ENCODE results near the gene ANKRD44.

Gene ANKRD44

DNA sequence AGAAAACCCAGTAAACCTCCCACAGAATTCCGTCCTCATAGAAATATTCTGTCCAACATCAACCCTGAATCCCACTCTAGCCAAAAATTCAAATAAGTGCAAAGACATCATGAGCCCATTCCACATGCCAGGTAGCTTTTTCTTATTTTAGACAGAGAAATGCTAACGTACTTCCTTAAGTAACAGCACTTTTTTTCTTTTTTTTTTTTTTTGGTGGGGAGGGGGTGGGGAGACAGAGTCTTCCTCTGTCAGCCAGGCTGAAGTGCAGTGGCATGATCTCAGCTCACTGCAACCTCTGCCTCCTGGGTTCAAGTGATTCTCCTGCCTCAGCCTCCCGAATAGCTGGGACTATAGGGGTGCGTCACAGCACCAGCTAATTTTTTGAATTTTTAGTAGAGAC lies 45.5 kb downstream of the ANKRD44 start:
- no peak for DNase-seq (ENCODE audit: extremely low read depth in 1 of 2, low read depth in 1 of 2)

DNA sequence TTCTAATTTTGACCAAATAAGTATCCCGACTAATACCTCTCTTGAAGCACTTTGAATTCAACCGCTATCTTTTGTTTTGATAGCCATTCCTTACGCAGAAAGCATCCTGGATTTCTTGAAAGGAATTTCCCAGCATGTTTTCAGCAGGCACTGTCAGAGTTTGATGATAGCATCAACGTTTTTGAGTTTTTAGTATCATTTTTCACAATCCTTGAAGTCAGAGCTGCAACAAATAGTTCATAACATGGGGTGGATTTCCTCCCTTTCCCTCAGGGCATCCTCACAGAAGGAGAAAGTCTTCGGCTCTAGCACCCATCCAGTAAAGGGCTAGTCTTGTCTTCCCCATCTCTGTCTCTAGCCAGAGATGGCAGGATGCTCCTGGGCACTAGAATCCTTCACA lies 46.2 kb downstream of the ANKRD44 start:
- DNase-seq (ENCODE audit: extremely low read depth in 1 of 2, low read depth in 1 of 2): no peak

- no peak for DNase-seq (ENCODE audit: extremely low read depth in 1 of 2, low read depth in 1 of 2)
Observed at GRCh38 chr2:197263077-197263476, 47.5 kb downstream of the ANKRD44 start.

DNA sequence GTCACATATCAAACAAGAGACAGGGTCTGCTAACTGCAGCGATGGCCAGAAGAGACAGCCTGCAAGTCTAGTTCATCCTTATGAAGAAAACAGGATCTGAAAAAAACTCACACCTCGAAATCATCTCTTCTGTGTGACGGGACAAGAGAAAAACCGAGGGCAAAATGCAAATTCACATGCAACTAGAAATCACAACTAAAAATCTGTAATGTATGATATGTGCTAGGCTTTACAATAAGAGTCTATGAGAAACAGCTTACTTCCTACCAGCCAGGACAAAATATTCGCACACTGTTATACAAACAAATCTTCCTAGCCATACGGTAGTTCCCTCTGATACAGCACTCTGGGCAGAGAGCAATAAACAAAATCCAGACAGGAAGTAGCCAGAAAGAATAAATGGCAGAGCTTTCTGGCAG lies 48.8 kb downstream of the ANKRD44 start:
- DNase-seq (ENCODE audit: extremely low read depth in 1 of 2, low read depth in 1 of 2): no peak

DNA sequence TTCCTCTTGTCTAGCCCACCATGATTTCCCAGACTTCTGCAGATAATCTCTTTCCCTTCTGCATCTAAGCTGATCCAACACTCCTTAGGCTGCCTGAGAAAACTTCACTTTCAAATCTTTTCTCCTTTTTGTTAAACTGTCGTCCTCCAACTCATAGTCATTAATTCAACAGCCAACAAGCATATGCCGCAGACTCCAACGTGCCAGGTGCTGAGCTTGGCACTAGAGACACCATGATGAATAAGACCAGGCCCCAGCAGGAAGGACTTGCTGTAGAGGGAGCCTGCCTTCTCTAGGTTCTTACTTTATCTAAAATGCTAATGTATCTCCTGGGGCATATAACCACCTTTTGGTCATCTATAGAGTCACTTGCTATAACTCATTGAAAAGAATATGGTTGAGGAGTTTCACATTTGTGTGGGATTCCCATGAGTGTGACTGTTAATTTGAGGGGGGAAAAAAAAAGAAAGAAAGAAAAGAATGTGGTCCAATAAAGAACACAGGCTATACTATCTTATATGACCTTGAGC lies 51.0 kb downstream of the ANKRD44 start:
- DNase-seq (ENCODE audit: extremely low read depth in 1 of 2, low read depth in 1 of 2): no peak

DNA sequence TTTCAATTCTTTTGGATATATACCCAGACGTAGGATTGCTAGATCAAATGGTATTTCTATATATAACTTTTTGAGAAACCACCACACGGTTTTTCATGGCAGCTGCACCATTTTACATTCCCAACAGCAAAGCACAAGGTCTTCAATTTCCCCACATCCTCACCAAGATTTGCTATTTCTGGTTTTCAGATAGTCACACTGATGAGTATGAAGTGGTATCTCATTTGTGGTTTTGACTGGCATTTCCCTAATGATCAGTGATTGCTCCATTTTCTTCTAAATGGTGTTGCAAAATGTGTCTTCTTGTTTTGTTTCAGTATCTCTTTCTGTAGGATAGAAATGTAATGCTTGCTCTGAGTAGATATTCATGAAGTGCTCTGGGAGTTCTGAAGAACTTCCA lies 52.0 kb downstream of the ANKRD44 start:
- no peak for DNase-seq (ENCODE audit: extremely low read depth in 1 of 2, low read depth in 1 of 2)

DNA sequence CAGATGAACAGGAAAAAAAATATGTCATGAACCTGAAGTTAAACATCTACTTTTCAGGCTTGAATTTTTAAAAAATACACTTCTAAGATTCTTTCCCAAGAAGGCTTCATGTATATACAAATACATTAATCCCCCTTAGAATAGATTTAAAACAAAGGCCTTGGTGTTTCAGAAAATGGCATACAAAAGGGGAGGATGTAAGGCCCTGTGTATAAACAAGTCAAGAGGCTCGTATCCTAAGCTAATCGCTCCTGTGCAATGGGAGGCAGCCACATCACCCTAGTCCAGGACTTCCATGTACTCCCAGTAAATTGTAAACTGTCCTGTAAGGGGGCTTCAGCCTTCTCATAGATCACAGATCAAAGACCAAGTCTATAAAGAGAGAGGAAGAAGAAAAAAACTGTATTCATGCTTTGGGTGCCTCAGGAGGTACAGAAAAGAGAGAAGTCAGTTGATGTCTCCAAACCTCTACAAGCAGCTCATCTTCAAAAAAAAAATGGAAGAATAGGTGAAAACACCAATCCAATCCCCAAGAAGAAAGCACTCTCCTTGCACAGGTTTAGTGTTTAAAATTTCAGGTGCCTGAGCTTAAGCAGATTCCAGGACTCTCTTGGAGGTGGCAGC lies 53.9 kb downstream of the ANKRD44 start:
- no peak for DNase-seq (ENCODE audit: extremely low read depth in 1 of 2, low read depth in 1 of 2)

DNA sequence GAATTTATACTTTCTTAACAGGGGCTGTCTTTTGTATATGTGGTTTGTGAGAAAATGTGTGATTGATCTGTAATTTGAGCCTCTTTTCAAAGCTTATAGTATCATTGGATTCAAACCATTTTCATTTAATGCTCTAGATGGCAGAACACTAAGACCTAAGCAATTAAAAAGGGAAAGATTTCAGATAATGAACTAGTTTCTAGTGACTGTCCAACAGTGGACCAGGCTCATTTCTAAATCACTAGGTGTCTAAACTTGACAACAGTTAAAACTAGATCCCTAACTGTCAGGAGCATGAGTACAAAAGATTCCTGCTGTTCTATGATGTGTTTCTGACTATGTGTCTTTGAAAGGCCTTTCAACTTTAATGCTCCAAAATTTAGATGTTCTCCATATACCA lies 54.6 kb downstream of the ANKRD44 start:
- DNase-seq (ENCODE audit: extremely low read depth in 1 of 2, low read depth in 1 of 2): no peak

DNA sequence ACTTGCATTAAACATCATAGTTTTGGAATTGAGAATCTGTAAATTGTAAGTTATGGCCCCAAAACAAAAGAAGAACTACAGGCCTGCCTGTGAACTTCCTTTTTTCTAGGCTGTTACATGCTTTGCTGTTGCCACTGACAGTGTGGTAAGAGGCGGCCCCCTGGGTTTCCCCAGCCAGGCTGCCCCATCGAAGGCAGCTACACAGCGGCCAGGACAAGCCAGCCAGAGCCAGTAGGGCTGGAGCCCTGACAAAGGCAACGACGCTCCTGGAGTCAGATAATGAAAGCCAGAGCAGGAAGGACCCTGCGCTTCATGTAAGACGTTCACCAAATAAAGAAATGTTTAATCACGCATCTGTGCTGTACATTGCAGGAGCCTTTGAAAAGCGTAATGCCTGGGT lies 55.0 kb downstream of the ANKRD44 start:
- peak; percentile 67 to 73 for DNase-seq (ENCODE audit: extremely low read depth in 1 of 2, low read depth in 1 of 2)

- DNase-seq (ENCODE audit: extremely low read depth in 1 of 2, low read depth in 1 of 2): no peak
Observed at GRCh38 chr2:197254776-197255530, 55.6 kb downstream of the ANKRD44 start.

GRCh38 chr2:197251576-197251975 lies 59.0 kb downstream of the ANKRD44 start:
- no peak for DNase-seq (ENCODE audit: extremely low read depth in 1 of 2, low read depth in 1 of 2)

GRCh38 chr2:197251163-197251562 lies 59.4 kb downstream of the ANKRD44 start:
- DNase-seq (ENCODE audit: extremely low read depth in 1 of 2, low read depth in 1 of 2): no peak

GRCh38 chr2:197250084-197250397 lies 60.5 kb downstream of the ANKRD44 start:
- DNase-seq (ENCODE audit: extremely low read depth in 1 of 2, low read depth in 1 of 2): no peak

GRCh38 chr2:197249381-197250083 lies 61.0 kb downstream of the ANKRD44 start:
- no peak for DNase-seq (ENCODE audit: extremely low read depth in 1 of 2, low read depth in 1 of 2)

DNA sequence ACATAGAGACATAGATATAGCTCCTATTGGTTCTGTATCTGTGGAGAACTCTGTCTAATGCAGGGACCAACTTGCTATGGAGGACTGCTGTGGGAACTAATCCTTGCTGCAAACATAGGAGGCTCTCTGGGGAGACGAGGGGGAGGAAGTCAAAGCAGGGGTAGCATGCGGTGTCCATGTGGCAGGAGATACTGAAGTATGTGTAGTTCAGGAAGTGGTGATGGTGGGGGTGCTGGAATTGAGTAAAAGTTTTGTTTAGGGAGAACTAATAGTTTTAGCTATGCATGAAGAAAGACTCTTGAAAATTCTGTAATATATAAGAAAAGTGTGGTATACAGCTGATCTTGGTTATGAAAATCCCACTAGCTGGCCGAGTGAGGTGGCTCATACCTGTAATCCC lies 62.0 kb downstream of the ANKRD44 start:
- no peak for DNase-seq (ENCODE audit: extremely low read depth in 1 of 2, low read depth in 1 of 2)

- DNase-seq (ENCODE audit: extremely low read depth in 1 of 2, low read depth in 1 of 2): no peak
Observed at GRCh38 chr2:197248001-197248401, 62.6 kb downstream of the ANKRD44 start.

DNA sequence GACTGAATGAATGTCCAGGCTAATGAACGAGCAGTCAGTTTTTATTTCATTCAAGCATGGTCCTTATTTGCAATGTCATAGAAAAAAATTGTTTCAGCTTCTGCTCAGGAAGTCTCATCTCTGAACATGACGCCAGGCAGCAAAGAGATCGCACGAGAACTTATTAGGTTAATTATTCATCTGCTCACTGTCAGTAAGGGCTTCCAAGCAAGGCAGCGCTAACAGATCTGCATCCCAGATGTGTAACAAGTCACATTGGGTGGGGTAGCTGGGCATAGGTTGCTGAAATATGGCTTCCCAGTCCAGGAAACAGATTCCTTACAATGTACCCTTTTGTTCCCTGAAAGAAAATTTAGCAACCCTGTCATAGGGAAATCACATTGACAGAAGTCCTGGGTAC lies 63.5 kb downstream of the ANKRD44 start:
- no peak for DNase-seq (ENCODE audit: extremely low read depth in 1 of 2, low read depth in 1 of 2)

- DNase-seq (ENCODE audit: extremely low read depth in 1 of 2, low read depth in 1 of 2): no peak
Observed at GRCh38 chr2:197245829-197246804, 64.5 kb downstream of the ANKRD44 start.

DNA sequence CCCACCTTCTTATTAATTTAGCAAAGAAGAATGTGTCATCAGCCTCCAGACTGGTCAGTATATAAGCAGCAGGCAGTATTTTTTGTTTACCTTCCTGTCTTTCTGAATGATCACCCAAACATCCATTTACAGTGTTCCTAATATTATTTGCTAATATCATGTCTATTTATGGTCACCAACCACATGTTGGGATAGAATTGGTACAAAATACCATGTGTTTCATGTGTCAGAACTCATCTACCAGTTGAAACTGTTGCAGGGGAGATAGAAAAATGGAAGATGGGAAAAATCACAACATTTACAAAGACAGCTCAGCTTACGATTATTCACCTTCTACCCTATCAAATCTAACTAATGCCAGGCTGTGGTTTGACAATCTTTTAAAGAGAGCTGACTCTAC lies 66.2 kb downstream of the ANKRD44 start:
- DNase-seq (ENCODE audit: extremely low read depth in 1 of 2, low read depth in 1 of 2): no peak

DNA sequence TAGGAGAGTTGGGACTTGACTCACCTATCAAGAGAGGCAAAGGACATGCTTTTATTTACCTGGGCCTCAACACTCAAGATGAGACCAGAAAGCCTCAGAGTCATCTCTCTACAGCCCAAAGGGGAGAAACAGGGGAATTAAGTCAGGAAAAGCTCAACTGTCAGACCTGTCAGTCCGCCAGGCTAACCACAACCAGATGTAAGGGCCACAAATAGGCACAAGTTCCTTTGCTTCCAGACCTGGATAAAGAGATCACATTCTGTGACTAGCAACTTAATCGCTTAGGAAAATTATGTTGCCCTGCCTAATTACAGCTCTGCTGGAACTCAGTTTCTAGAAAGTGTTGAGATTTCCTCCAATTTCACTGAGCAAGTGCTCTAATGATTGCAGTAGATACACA lies 67.9 kb downstream of the ANKRD44 start:
- no peak for DNase-seq (ENCODE audit: extremely low read depth in 1 of 2, low read depth in 1 of 2)

DNA sequence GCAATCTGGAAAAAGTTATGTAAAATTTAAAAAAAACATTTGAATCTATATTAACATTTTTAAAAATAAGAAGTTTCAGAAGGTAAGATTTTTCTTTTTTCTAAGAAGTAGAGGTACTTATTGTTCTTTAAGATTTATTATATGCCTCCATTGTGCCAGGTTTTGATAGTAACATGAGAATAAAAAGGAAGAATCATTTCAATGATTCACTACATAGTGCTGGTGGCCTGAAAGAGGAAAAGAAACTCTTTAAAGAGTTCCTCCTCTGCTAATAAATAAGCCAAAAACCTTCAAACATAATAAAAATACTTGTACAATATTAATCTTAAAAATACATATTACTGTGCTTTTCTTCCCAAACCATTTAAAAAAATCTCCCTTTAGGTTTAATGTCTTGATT lies 69.0 kb downstream of the ANKRD44 start:
- DNase-seq (ENCODE audit: extremely low read depth in 1 of 2, low read depth in 1 of 2): no peak
